Endothelial cell of umbilical vein (primary cell): ENCODE measurements around the gene DEGS2. TPM values are rescaled to one million over a fixed set of nuclear protein-coding genes. Genes with fewer than 3 reads are reported as not detected.

ENCODE experiments used
- BruUV-seq: library from RNA; stranded (reverse); fragments of 400-500 nt; replicated peaks from 2 replicates; lab custom pipeline; 2021; lab: Mats Ljungman, UMichigan
- CTCF ChIA-PET: fragments of 300-600, 350-600 bp; sonication (Branson Sonifier 250); formaldehyde crosslinking; loops from one replicate; lab custom pipeline; 2021; ENCODE audit warnings: antibody characterized with exemption, inconsistent platforms; lab: Charles Lee
- POLR2A ChIA-PET: fragments of 300-600, 350-600 bp; sonication (Branson Sonifier 250); formaldehyde crosslinking; loops from one replicate; lab custom pipeline; 2021; ENCODE audit warnings: antibody characterized with exemption, inconsistent platforms; lab: Charles Lee
- DNase-seq: peaks from one replicate; pipeline ENCODE4 v3.0.0-alpha.2; 2011; ENCODE audit warnings: low read depth, low spot score
- FAIRE-seq: peaks from 2 replicates; lab custom pipeline; 2011; peaks lifted over from hg19 to GRCh38; lab: Jason Lieb, UNC
- H2AFZ ChIP-seq: 2 replicates; pipeline ENCODE4 v1.6.0; 2012; ENCODE audit warnings: low read depth, low read length, control low read depth, inconsistent platforms
- H3K27ac ChIP-seq: 2 replicates; pipeline ENCODE4 v1.5.1; 2011; ENCODE audit warnings: low read depth, mild to moderate bottlenecking, control low read depth, low read length, moderate library complexity; ENCODE audit not compliant: insufficient read depth
- H3K27me3 ChIP-seq, 2 experiments: 2 replicates each; pipeline versions ENCODE4 v1.6.0 to v1.6.1; 2011; ENCODE audit warnings: low read length in 2 of 2, mixed read lengths in 1 of 2; ENCODE audit not compliant: control insufficient read depth in 2 of 2, insufficient read depth in 2 of 2
- H3K36me3 ChIP-seq, 2 experiments: 2 replicates in 1 of 2; 3 replicates in 1 of 2; pipeline ENCODE4 v1.5.1; 2011; ENCODE audit warnings: low read length in 2 of 2, mild to moderate bottlenecking in 1 of 2, moderate library complexity in 1 of 2; ENCODE audit not compliant: control insufficient read depth in 2 of 2, insufficient read depth in 2 of 2; ENCODE audit errors: extremely low read depth in 1 of 2
- H3K4me1 ChIP-seq: 3 replicates; pipeline ENCODE4 v1.5.1; 2011; ENCODE audit warnings: mild to moderate bottlenecking, low read length; ENCODE audit not compliant: control insufficient read depth, insufficient read depth; ENCODE audit errors: extremely low read depth
- H3K4me2 ChIP-seq: 2 replicates; pipeline ENCODE4 v1.6.1; 2011; ENCODE audit warnings: low read length, control low read depth, mixed read lengths; ENCODE audit not compliant: insufficient read depth
- H3K4me3 ChIP-seq, 3 experiments: fragments of 200-600 bp in 1 of 3; sonication (generic), shearing (Covaris generic) in 1 of 3; replicated peaks in 1 of 3; 2 replicates each; pipeline ENCODE4 v1.5.1; 2011 to 2016; ENCODE audit warnings: control low read depth in 3 of 3, low read length in 3 of 3, mild to moderate bottlenecking in 2 of 3, inconsistent platforms in 1 of 3, low read depth in 1 of 3, moderate library complexity in 1 of 3; ENCODE audit not compliant: insufficient read depth in 1 of 3
- H3K79me2 ChIP-seq: 2 replicates; pipeline ENCODE4 v1.6.0; 2012; ENCODE audit warnings: low read length, inconsistent platforms; ENCODE audit not compliant: control insufficient read depth, insufficient read depth
- H3K9ac ChIP-seq: replicated peaks from 2 replicates; pipeline ENCODE3; 2011; ENCODE audit warnings: low read length, control low read depth; ENCODE audit not compliant: insufficient read depth; ENCODE audit errors: extremely low read depth
- H3K9me1 ChIP-seq: replicated peaks from 3 replicates; pipeline ENCODE4 v1.6.0; 2011; ENCODE audit warnings: mild to moderate bottlenecking, low read length; ENCODE audit not compliant: control insufficient read depth, insufficient read depth; ENCODE audit errors: extremely low read depth
- H3K9me3 ChIP-seq: replicated peaks from 2 replicates; pipeline ENCODE4 v1.5.1; 2012; ENCODE audit warnings: low read length, inconsistent platforms; ENCODE audit not compliant: control insufficient read depth, insufficient read depth
- H4K20me1 ChIP-seq: replicated peaks from 2 replicates; pipeline ENCODE3; 2011; ENCODE audit warnings: mild to moderate bottlenecking, low read length; ENCODE audit not compliant: control insufficient read depth, insufficient read depth; ENCODE audit errors: extremely low read depth
- EZH2 ChIP-seq: IDR thresholded peaks from 2 replicates; pipeline ENCODE4 v1.6.1; 2012; ENCODE audit warnings: borderline replicate concordance, low read depth, mild to moderate bottlenecking, moderate library complexity, low read length, inconsistent platforms; ENCODE audit not compliant: severe bottlenecking
- FOS ChIP-seq: IDR thresholded peaks from 2 replicates; pipeline ENCODE4 v1.6.1; 2011; ENCODE audit warnings: mild to moderate bottlenecking, low read length, moderate library complexity, borderline replicate concordance; ENCODE audit not compliant: insufficient read depth
- GATA2 ChIP-seq: IDR thresholded peaks from 2 replicates; pipeline ENCODE4 v1.7.0; 2011; ENCODE audit warnings: low read depth, mild to moderate bottlenecking, moderate library complexity, mixed read lengths, low read length; ENCODE audit not compliant: insufficient read length, insufficient read depth
- JUN ChIP-seq: IDR thresholded peaks from 2 replicates; pipeline ENCODE4 v1.6.1; 2011; ENCODE audit warnings: borderline replicate concordance, low read depth; ENCODE audit not compliant: insufficient read length, insufficient read depth
- MAX ChIP-seq: IDR thresholded peaks from 2 replicates; pipeline ENCODE4 v1.6.1; 2011; ENCODE audit not compliant: insufficient read depth, insufficient read length
- MYC ChIP-seq: IDR thresholded peaks from one replicate; pipeline ENCODE4 v1.6.1; 2011; ENCODE audit warnings: mild to moderate bottlenecking, low read depth, low read length
- POLR2A ChIP-seq: IDR thresholded peaks from 2 replicates; pipeline ENCODE4 v1.6.1; 2012; ENCODE audit warnings: low read depth, mild to moderate bottlenecking, control low read depth, low read length
- POLR2AphosphoS5 ChIP-seq: IDR thresholded peaks from 2 replicates; pipeline ENCODE4 v1.6.1; 2012; ENCODE audit warnings: low read depth, mild to moderate bottlenecking, control low read depth, low read length, moderate library complexity; ENCODE audit not compliant: insufficient read depth
- dilution Hi-C: fragments of 300-500 bp; cut with MboI; formaldehyde crosslinking; loops from one replicate; pipeline ENCODE4 v1.15.0; 2019; ENCODE audit warnings: low sequenced_read_pairs; ENCODE audit not compliant: extremely low pct_ligation_motif_present
- intact Hi-C: fragments of 100-400 bp; cut with micrococcal nuclease; formaldehyde crosslinking; loops from one replicate; pipeline ENCODE4 v1.10.0; 2022
- polyA plus RNA-seq, 4 experiments: library from polyadenylated mRNA; depleted of rRNA in 3 of 4; stranded (reverse) in 3 of 4; unstranded in 1 of 4; fragments of >200 nt; gene quantifications; 2 replicates each; pipeline versions ENCODE4 v1.2.1 to v1.2.3, GENCODE V29; 2011 to 2012; ENCODE audit warnings: missing spikeins in 1 of 4
- total RNA-seq: library from RNA; stranded (reverse); gene quantifications from 2 replicates; pipeline ENCODE4 v1.2.3, GENCODE V29; 2021
- TF ChIP-seq, protein P1 (sequence below), 2 donors: IDR thresholded peaks; 1 replicate in 1 of 2; 2 replicates in 1 of 2; pipeline ENCODE4 v1.5.1; 2011; ENCODE audit warnings: low read length in 2 of 2, mild to moderate bottlenecking in 2 of 2, moderate library complexity in 2 of 2, control low read depth in 1 of 2, inconsistent platforms in 1 of 2, low read depth in 1 of 2; ENCODE audit not compliant: insufficient read depth in 1 of 2; ENCODE audit errors: extremely low read depth in 1 of 2

Gene DEGS2
- total and polyA plus RNA-seq, 2 donors (not counting 3 experiments of a cell fraction or from before 2014, with no cell fraction given), result 0.06 TPM; not detected in 1

- FAIRE-seq (no peak), DNase-seq (no peak)
- H3K36me3 ChIP-seq, result no peaks in the 10 kb centered on the region
- no peak overlapping the region for H3K27ac ChIP-seq
- no peaks in the 10 kb centered on the region for H3K79me2 ChIP-seq
- H2AFZ ChIP-seq, result no peak overlapping the region
- CTCF ChIA-PET, result interaction anchor here (1.1 kb wide), 1 partner anchor 44 kb away, joined by 3 read pairs; no protein-coding TSS in a partner anchor
- H3K4me1 ChIP-seq, result no peaks in the 10 kb centered on the region
- dilution Hi-C loops, result no loop called here
- no peaks in the 10 kb centered on the region for H4K20me1 ChIP-seq
- BruUV-seq, result no TSS peak
- TF ChIP-seq GATA2 (no peak), POLR2A (no peak), MYC (no peak), MAX (no peak), JUN (no peak), FOS (no peak), POLR2AphosphoS5 (no peak), EZH2 (no peak)
- TF ChIP-seq, protein P1, sequence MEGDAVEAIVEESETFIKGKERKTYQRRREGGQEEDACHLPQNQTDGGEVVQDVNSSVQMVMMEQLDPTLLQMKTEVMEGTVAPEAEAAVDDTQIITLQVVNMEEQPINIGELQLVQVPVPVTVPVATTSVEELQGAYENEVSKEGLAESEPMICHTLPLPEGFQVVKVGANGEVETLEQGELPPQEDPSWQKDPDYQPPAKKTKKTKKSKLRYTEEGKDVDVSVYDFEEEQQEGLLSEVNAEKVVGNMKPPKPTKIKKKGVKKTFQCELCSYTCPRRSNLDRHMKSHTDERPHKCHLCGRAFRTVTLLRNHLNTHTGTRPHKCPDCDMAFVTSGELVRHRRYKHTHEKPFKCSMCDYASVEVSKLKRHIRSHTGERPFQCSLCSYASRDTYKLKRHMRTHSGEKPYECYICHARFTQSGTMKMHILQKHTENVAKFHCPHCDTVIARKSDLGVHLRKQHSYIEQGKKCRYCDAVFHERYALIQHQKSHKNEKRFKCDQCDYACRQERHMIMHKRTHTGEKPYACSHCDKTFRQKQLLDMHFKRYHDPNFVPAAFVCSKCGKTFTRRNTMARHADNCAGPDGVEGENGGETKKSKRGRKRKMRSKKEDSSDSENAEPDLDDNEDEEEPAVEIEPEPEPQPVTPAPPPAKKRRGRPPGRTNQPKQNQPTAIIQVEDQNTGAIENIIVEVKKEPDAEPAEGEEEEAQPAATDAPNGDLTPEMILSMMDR (IDR thresholded peaks at IDR 0.05; ENCODE audit: extremely low read depth in 1 of 2, insufficient read depth in 1 of 2, low read depth in 1 of 2, low read length in 2 of 2), result no peak
- no peak overlapping the region for H3K4me2 ChIP-seq
- intact Hi-C loops, result no loop called here
- H3K4me3 ChIP-seq, result no peak overlapping the region
- no peaks in the 10 kb centered on the region for H3K9me1 ChIP-seq
- POLR2A ChIA-PET, result no interaction called here
- H3K27me3 ChIP-seq, result no peaks in the 10 kb centered on the region
- H3K9ac ChIP-seq, result no peak overlapping the region
- H3K9me3 ChIP-seq, result no peaks in the 10 kb centered on the region
These were observed 10.4 kb downstream of the DEGS2 start for GRCh38 chr14:100148837-100149731.
